Purkinje cell (primary cell): ENCODE measurements around the gene CD2. TPM values are rescaled to one million over a fixed set of nuclear protein-coding genes. Genes with fewer than 3 reads are reported as not detected.

ENCODE experiments used
- polyA plus RNA-seq: library from polyadenylated mRNA; unstranded; fragments of >200 nt; fragmentation: Nextera tagmentation; gene quantifications from 2 replicates; pipeline ENCODE4 v1.2.1, GENCODE V29; 2014

Gene CD2, protein sequence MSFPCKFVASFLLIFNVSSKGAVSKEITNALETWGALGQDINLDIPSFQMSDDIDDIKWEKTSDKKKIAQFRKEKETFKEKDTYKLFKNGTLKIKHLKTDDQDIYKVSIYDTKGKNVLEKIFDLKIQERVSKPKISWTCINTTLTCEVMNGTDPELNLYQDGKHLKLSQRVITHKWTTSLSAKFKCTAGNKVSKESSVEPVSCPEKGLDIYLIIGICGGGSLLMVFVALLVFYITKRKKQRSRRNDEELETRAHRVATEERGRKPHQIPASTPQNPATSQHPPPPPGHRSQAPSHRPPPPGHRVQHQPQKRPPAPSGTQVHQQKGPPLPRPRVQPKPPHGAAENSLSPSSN
- polyA plus RNA-seq, result not detected in 2 replicates

DNA sequence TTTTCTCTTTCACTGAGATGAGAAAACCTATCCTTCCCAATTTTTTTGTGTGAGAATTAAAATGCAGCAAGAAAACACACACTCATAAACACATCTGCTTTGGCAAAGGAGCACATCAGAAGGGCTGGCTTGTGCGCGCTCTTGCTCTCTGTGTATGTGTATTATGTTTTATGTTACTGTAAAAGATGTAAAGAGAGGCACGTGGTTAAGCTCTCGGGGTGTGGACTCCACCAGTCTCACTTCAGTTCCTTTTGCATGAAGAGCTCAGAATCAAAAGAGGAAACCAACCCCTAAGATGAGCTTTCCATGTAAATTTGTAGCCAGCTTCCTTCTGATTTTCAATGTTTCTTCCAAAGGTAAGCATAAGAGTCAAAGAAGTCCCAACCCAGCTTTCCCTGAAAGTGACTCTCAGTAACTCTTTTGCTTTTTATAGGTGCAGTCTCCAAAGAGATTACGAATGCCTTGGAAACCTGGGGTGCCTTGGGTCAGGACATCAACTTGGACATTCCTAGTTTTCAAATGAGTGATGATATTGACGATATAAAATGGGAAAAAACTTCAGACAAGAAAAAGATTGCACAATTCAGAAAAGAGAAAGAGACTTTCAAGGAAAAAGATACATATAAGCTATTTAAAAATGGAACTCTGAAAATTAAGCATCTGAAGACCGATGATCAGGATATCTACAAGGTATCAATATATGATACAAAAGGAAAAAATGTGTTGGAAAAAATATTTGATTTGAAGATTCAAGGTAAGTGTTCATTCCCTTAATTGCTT, at the start of gene CD2:
CD2 (plus strand) TSS at position 233 of the 780 bp plus-strand sequence; CDS start at position 296, 63 bp downstream.

Other genes starting within 250 kb of the CD2 start
- 1.6 and 18.3 TPM in 2 replicates for gene CD58, start 183.4 kb upstream of the CD2 start, polyA plus RNA-seq
- 1.5 and 1.8 TPM in 2 replicates for gene IGSF3, start 86.7 kb upstream of the CD2 start, polyA plus RNA-seq
- gene PTGFRN, start 155.5 kb downstream of the CD2 start, polyA plus RNA-seq, result 32.9 and 33.8 TPM in 2 replicates
- gene CD101, start 247.3 kb downstream of the CD2 start, polyA plus RNA-seq, result 4.0 and 4.9 TPM in 2 replicates